Karpas-422 (cell line): ENCODE results near the gene TMEM218. TPM values are rescaled to one million over a fixed set of nuclear protein-coding genes. Genes with fewer than 3 reads are reported as not detected.

Source experiments
- DNase-seq: peaks from one replicate; pipeline ENCODE4 v3.0.0-alpha.2; 2015
- H2AFZ ChIP-seq: fragments of 200-600 bp; sonication (generic); 2 replicates; pipeline ENCODE4 v1.6.1; 2014; ENCODE audit warnings: antibody characterized with exemption, low read length, mixed read lengths
- H3K27ac ChIP-seq: fragments of 200-600 bp; sonication (generic); 2 replicates; pipeline ENCODE4 v1.5.1; 2014; ENCODE audit warnings: mild to moderate bottlenecking, low read length, moderate library complexity
- H3K27me3 ChIP-seq: fragments of 200-600 bp; sonication (generic); 2 replicates; pipeline ENCODE4 v1.6.1; 2014; ENCODE audit warnings: low read length, mixed read lengths
- H3K36me3 ChIP-seq: fragments of 200-600 bp; sonication (generic); 2 replicates; pipeline ENCODE4 v1.6.1; 2014; ENCODE audit warnings: low read length, mixed read lengths; ENCODE audit not compliant: insufficient read depth
- H3K4me1 ChIP-seq: fragments of 200-600 bp; sonication (generic); 2 replicates; pipeline ENCODE4 v1.6.1; 2014; ENCODE audit warnings: mild to moderate bottlenecking, low read length, mixed read lengths
- H3K4me2 ChIP-seq: fragments of 200-600 bp; sonication (generic); 2 replicates; pipeline ENCODE4 v1.6.1; 2014; ENCODE audit warnings: low read length, low read depth, mild to moderate bottlenecking; ENCODE audit not compliant: poor library complexity, severe bottlenecking
- H3K4me3 ChIP-seq: fragments of 200-600 bp; sonication (generic); 2 replicates; pipeline ENCODE4 v1.5.1; 2014; ENCODE audit warnings: mild to moderate bottlenecking, antibody characterized with exemption, low read length, mixed read lengths
- H3K79me2 ChIP-seq: fragments of 200-600 bp; sonication (generic); 2 replicates; pipeline ENCODE4 v1.6.1; 2014; ENCODE audit warnings: mild to moderate bottlenecking, low read length, mixed read lengths
- H3K9ac ChIP-seq: fragments of 200-600 bp; sonication (generic); 2 replicates; pipeline ENCODE4 v1.6.0; 2014; ENCODE audit warnings: low read length
- H3K9me2 ChIP-seq: fragments of 200-600 bp; sonication (generic), shearing (Covaris generic); replicated peaks from 2 replicates; pipeline ENCODE4 v1.6.0; 2014; ENCODE audit warnings: mild to moderate bottlenecking, low read length, moderate library complexity; ENCODE audit not compliant: insufficient read depth
- H3K9me3 ChIP-seq: fragments of 300-700, 200-600 bp; sonication (generic); 2 replicates; pipeline ENCODE4 v1.6.1; 2014; ENCODE audit warnings: low read length, mixed read lengths
- H4K20me1 ChIP-seq: fragments of 200-600 bp; sonication (generic); 2 replicates; pipeline ENCODE4 v1.6.1; 2014; ENCODE audit warnings: mild to moderate bottlenecking, antibody characterized with exemption, low read length, low read depth; ENCODE audit not compliant: insufficient read depth
- total RNA-seq: library from RNA; depleted of rRNA; stranded (reverse); fragments of >200 nt; shearing (Covaris generic); gene quantifications from 2 replicates; pipeline ENCODE4 v1.2.3, GENCODE V29; 2014; ENCODE audit warnings: low replicate concordance

TMEM218 gene
- total RNA-seq, 1 experiment from 2014 or later: 46.9 TPM

- H3K27me3 ChIP-seq: no peaks in the 10 kb centered on the region
- peaks cover 5% of the 10 kb centered on the region; the same call in 1 of the 2 replicates for H3K4me1 ChIP-seq
- H3K9me3 ChIP-seq: no peaks in the 10 kb centered on the region
- no peaks in the 10 kb centered on the region for H3K36me3 ChIP-seq
- no peak for DNase-seq
- no peaks in the 10 kb centered on the region for H3K9me2 ChIP-seq
- H3K4me3 ChIP-seq: no peak overlapping the region
- H3K9ac ChIP-seq: no peak overlapping the region
- no peaks in the 10 kb centered on the region for H4K20me1 ChIP-seq
- no peak overlapping the region for H3K27ac ChIP-seq
- H3K4me2 ChIP-seq: no peak overlapping the region
- no peak overlapping the region for H2AFZ ChIP-seq
- no peaks in the 10 kb centered on the region for H3K79me2 ChIP-seq
These were observed 24.7 kb downstream of the TMEM218 start for GRCh38 chr11:125086633-125087296.

GRCh38 chr11:125085301-125086081, 25.9 kb downstream of the TMEM218 start:
- H3K9me2 ChIP-seq: no peaks in the 10 kb centered on the region
- no peaks in the 10 kb centered on the region for H4K20me1 ChIP-seq
- H3K4me3 ChIP-seq: no peak overlapping the region
- H3K27ac ChIP-seq: no peak overlapping the region
- no peak for DNase-seq
- no peak overlapping the region for H2AFZ ChIP-seq
- H3K79me2 ChIP-seq: no peaks in the 10 kb centered on the region
- H3K9ac ChIP-seq: no peak overlapping the region
- no peaks in the 10 kb centered on the region for H3K36me3 ChIP-seq
- no peak overlapping the region for H3K4me2 ChIP-seq
- H3K27me3 ChIP-seq: no peaks in the 10 kb centered on the region
- no peaks in the 10 kb centered on the region for H3K4me1 ChIP-seq
- no peaks in the 10 kb centered on the region for H3K9me3 ChIP-seq

GRCh38 chr11:125084761-125085231, 26.6 kb downstream of the TMEM218 start:
- Histone ChIP-seq H3K9ac (no peak overlapping the region), H3K27ac (no peak overlapping the region), H3K9me3 (no peaks in the 10 kb centered on the region), H3K9me2 (no peaks in the 10 kb centered on the region), H3K79me2 (no peaks in the 10 kb centered on the region), H3K4me3 (no peak overlapping the region), H2AFZ (no peak overlapping the region), H3K36me3 (no peaks in the 10 kb centered on the region), H3K4me1 (no peaks in the 10 kb centered on the region), H3K27me3 (no peaks in the 10 kb centered on the region), H4K20me1 (no peaks in the 10 kb centered on the region), H3K4me2 (no peak overlapping the region)
- DNase-seq: no peak

- Histone ChIP-seq H3K4me2 (no peak overlapping the region), H2AFZ (no peak overlapping the region), H3K27ac (no peak overlapping the region), H3K36me3 (no peaks in the 10 kb centered on the region), H3K27me3 (no peaks in the 10 kb centered on the region), H3K4me3 (no peak overlapping the region), H3K79me2 (no peaks in the 10 kb centered on the region), H4K20me1 (no peaks in the 10 kb centered on the region), H3K9ac (no peak overlapping the region), H3K4me1 (no peaks in the 10 kb centered on the region), H3K9me3 (no peaks in the 10 kb centered on the region), H3K9me2 (no peaks in the 10 kb centered on the region)
- no peak for DNase-seq
These were observed 27.4 kb downstream of the TMEM218 start for GRCh38 chr11:125084057-125084416.

GRCh38 chr11:125083312-125084056, 27.9 kb downstream of the TMEM218 start:
- no peaks in the 10 kb centered on the region for H3K36me3 ChIP-seq
- H3K9me3 ChIP-seq: no peaks in the 10 kb centered on the region
- no peak overlapping the region for H3K27ac ChIP-seq
- no peak overlapping the region for H3K9ac ChIP-seq
- no peak overlapping the region for H3K4me2 ChIP-seq
- no peak overlapping the region for H2AFZ ChIP-seq
- no peak overlapping the region for H3K4me3 ChIP-seq
- no peaks in the 10 kb centered on the region for H4K20me1 ChIP-seq
- no peaks in the 10 kb centered on the region for H3K79me2 ChIP-seq
- no peaks in the 10 kb centered on the region for H3K27me3 ChIP-seq
- no peak for DNase-seq
- H3K4me1 ChIP-seq: peaks cover 5% of the 10 kb centered on the region
- no peaks in the 10 kb centered on the region for H3K9me2 ChIP-seq

- H3K27ac ChIP-seq: no peak overlapping the region
- H2AFZ ChIP-seq: no peak overlapping the region
- H3K9ac ChIP-seq: no peak overlapping the region
- no peak for DNase-seq
- H3K4me1 ChIP-seq: peaks cover 8% of the 10 kb centered on the region
- H3K9me2 ChIP-seq: no peaks in the 10 kb centered on the region
- H3K9me3 ChIP-seq: no peaks in the 10 kb centered on the region
- H3K4me2 ChIP-seq: no peak overlapping the region
- H3K79me2 ChIP-seq: no peaks in the 10 kb centered on the region
- no peaks in the 10 kb centered on the region for H4K20me1 ChIP-seq
- no peak overlapping the region for H3K4me3 ChIP-seq
- H3K27me3 ChIP-seq: no peaks in the 10 kb centered on the region
- no peaks in the 10 kb centered on the region for H3K36me3 ChIP-seq
These were observed 28.7 kb downstream of the TMEM218 start for GRCh38 chr11:125082611-125083311.

- no peak overlapping the region for H3K9ac ChIP-seq
- DNase-seq: no peak
These were observed 29.4 kb downstream of the TMEM218 start for GRCh38 chr11:125082040-125082439.

More at GRCh38 chr11:125082040-125082439, 29.4 kb downstream of the TMEM218 start:
- peaks cover 8% of the 10 kb centered on the region for H3K4me1 ChIP-seq
- no peak overlapping the region for H3K27ac ChIP-seq
- H2AFZ ChIP-seq: no peak overlapping the region
- H3K27me3 ChIP-seq: no peaks in the 10 kb centered on the region
- H4K20me1 ChIP-seq: no peaks in the 10 kb centered on the region
- H3K36me3 ChIP-seq: no peaks in the 10 kb centered on the region
- H3K9me3 ChIP-seq: no peaks in the 10 kb centered on the region
- H3K4me3 ChIP-seq: no peak overlapping the region
- no peaks in the 10 kb centered on the region for H3K79me2 ChIP-seq
- no peaks in the 10 kb centered on the region for H3K9me2 ChIP-seq
- no peak overlapping the region for H3K4me2 ChIP-seq
